SK-N-SH treated with all-trans-retinoic acid at 6 μM for 48 hours (cell line): Measurements from ENCODE around the gene CRYBG3.

Source experiments
- ATAC-seq: fragments of 200-7000 bp; cut with Tn5 transposase; 3 replicates; pipeline ENCODE4 v1.9.1; 2020; ENCODE audit warnings: mild to moderate bottlenecking, moderate library complexity
- ARNTL ChIP-seq: fragments of 450-650 bp; formaldehyde crosslinking; IDR thresholded peaks from 2 replicates; pipeline ENCODE4 v1.5.0; 2020; ENCODE audit warnings: low read depth, mild to moderate bottlenecking, moderate library complexity, borderline replicate concordance
- BACH2 ChIP-seq: fragments of 250-450 bp; sonication (Bioruptor Pico); IDR thresholded peaks from 2 replicates; pipeline ENCODE4 v1.9.0; 2021; ENCODE audit warnings: mild to moderate bottlenecking, borderline replicate concordance
- CSDC2 ChIP-seq: fragments of 250-450 bp; sonication (Bioruptor Pico); IDR thresholded peaks from 2 replicates; pipeline ENCODE4 v1.5.0; 2020; ENCODE audit warnings: mild to moderate bottlenecking, moderate library complexity
- ESRRG ChIP-seq: fragments of 250-450 bp; sonication (Bioruptor Pico); IDR thresholded peaks from 2 replicates; pipeline ENCODE4 v1.6.1; 2021; ENCODE audit warnings: mild to moderate bottlenecking
- GLIS3 ChIP-seq: fragments of 250-450 bp; sonication (Bioruptor Pico); IDR thresholded peaks from 2 replicates; pipeline ENCODE4 v1.5.0; 2020; ENCODE audit warnings: mild to moderate bottlenecking, moderate library complexity
- ISL1 ChIP-seq: fragments of 250-450 bp; sonication (Bioruptor Pico); IDR thresholded peaks from 2 replicates; pipeline ENCODE4 v2.1.2; 2022; ENCODE audit warnings: mild to moderate bottlenecking, moderate library complexity
- OSR1 ChIP-seq: fragments of 250-450 bp; sonication (Bioruptor Pico); IDR thresholded peaks from 2 replicates; pipeline ENCODE4 v1.8.0; 2022; ENCODE audit warnings: moderate library complexity, mild to moderate bottlenecking, inconsistent platforms
- PPARA ChIP-seq: fragments of 250-450 bp; sonication (Bioruptor Pico); IDR thresholded peaks from 2 replicates; pipeline ENCODE4 v1.5.0; 2020; ENCODE audit warnings: mild to moderate bottlenecking, borderline replicate concordance
- RARB ChIP-seq: fragments of 250-450 bp; sonication (Bioruptor Pico); IDR thresholded peaks from 2 replicates; pipeline ENCODE4 v1.8.0; 2021; ENCODE audit warnings: mild to moderate bottlenecking, moderate library complexity
- SNAI2 ChIP-seq: fragments of 250-450 bp; sonication (Bioruptor Pico); IDR thresholded peaks from 2 replicates; pipeline ENCODE4 v1.5.0; 2020; ENCODE audit warnings: mild to moderate bottlenecking, moderate library complexity
- TCF4 ChIP-seq: fragments of 250-450 bp; sonication (Bioruptor Pico); IDR thresholded peaks from 2 replicates; pipeline ENCODE4 v1.8.0; 2021; ENCODE audit warnings: mild to moderate bottlenecking, moderate library complexity, borderline replicate concordance
- TOX ChIP-seq: fragments of 250-450 bp; sonication (Bioruptor Pico); IDR thresholded peaks from 2 replicates; pipeline ENCODE4 v1.8.0; 2021; ENCODE audit warnings: mild to moderate bottlenecking, moderate library complexity, borderline replicate concordance
- ZC3H10 ChIP-seq: fragments of 250-450 bp; sonication (Bioruptor Pico); IDR thresholded peaks from 2 replicates; pipeline ENCODE4 v1.5.1; 2021; ENCODE audit warnings: mild to moderate bottlenecking, moderate library complexity
- ZFP3 ChIP-seq: fragments of 250-450 bp; sonication (Bioruptor Pico); IDR thresholded peaks from 2 replicates; pipeline ENCODE4 v1.5.0; 2020; ENCODE audit warnings: mild to moderate bottlenecking, moderate library complexity
- ZFP30 ChIP-seq: fragments of 450-650 bp; formaldehyde crosslinking; IDR thresholded peaks from 2 replicates; pipeline ENCODE4 v1.5.0; 2022; ENCODE audit warnings: mild to moderate bottlenecking, moderate library complexity
- ZNF565 ChIP-seq: fragments of 450-650 bp; formaldehyde crosslinking; conservative IDR thresholded peaks from 2 replicates; pipeline ENCODE4 v1.5.0; 2020; ENCODE audit warnings: low read depth, mild to moderate bottlenecking, moderate library complexity
- ZNF70 ChIP-seq: fragments of 450-650 bp; formaldehyde crosslinking; IDR thresholded peaks from 2 replicates; pipeline ENCODE4 v1.5.0; 2020; ENCODE audit warnings: mild to moderate bottlenecking, moderate library complexity
- ZNF8 ChIP-seq: fragments of 450-650 bp; formaldehyde crosslinking; IDR thresholded peaks from 2 replicates; pipeline ENCODE4 v1.5.0; 2020; ENCODE audit warnings: mild to moderate bottlenecking, moderate library complexity
- TF ChIP-seq, protein P1 (sequence below): fragments of 250-450 bp; sonication (Bioruptor Pico); IDR thresholded peaks from 2 replicates; pipeline ENCODE4 v1.5.1; 2020; ENCODE audit warnings: low read depth, mild to moderate bottlenecking, moderate library complexity
- TF ChIP-seq, protein P2 (sequence below): fragments of 250-450 bp; sonication (Bioruptor Pico); IDR thresholded peaks from 2 replicates; pipeline ENCODE4 v1.5.0; 2020; ENCODE audit warnings: mild to moderate bottlenecking, moderate library complexity
- TF ChIP-seq, protein P3 (sequence below): fragments of 250-450 bp; sonication (Bioruptor Pico); IDR thresholded peaks from 2 replicates; pipeline ENCODE4 v1.8.0; 2021; ENCODE audit warnings: low read depth, mild to moderate bottlenecking, moderate library complexity, borderline replicate concordance
- TF ChIP-seq, protein P4 (sequence below): fragments of 250-450 bp; sonication (Bioruptor Pico); IDR thresholded peaks from 2 replicates; pipeline ENCODE4 v1.5.1; 2021; ENCODE audit warnings: mild to moderate bottlenecking, moderate library complexity
- TF ChIP-seq, protein P5 (sequence below): fragments of 250-450 bp; sonication (Bioruptor Pico); IDR thresholded peaks from 2 replicates; pipeline ENCODE4 v1.8.0; 2020; ENCODE audit warnings: mild to moderate bottlenecking, moderate library complexity, borderline replicate concordance

CRYBG3 gene

DNA sequence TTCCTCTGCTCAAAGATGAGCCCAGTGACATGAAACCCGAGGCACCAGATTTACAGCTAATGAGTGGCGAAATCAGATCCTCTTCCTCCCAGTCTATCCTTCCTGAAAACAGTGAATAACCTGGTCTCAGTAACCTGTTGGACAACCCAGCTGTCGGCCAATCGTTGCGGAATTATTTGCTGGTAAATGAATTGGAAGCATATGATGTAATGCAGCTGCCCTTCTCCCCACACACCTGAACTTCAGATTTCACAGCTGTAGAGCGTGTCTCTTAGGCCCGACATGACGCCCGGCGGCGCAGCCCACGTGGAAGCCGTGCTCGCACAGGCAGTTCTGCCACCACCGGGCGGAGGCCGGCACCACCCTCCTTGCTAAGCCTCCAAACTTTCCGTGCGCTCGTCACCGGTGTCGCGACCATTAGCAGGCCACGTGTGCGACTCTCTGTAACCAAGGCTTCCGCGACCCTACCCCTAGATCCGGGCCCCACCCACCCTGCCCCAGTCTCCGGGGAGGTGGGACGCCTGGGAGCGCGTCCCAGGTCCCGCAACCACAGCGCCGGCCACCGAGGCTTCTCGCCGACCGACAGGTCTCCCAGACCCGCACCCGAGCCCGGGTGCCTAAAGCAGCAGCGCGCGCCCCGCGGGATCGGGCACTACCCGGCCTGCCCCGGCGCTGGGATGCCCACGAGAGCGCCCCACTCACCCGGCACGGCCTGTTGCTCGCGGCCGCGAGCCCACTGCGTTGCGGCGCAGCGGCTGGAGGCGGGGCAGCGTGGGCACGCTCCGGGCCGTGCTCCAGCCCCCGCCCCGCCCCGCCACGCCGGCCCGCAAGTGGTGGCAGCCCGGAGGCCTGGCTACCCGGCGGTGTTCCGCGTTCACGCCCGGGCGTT is 150.1 kb downstream of the CRYBG3 start, which contains the start of gene RIOX2:
Gene RIOX2 (minus strand): TSS at position 753 of the 889 bp plus-strand sequence. CDS start 4,838 bp downstream, outside the sequence.
- ATAC-seq: peak; percentile 97
- TF ChIP-seq, protein P1, sequence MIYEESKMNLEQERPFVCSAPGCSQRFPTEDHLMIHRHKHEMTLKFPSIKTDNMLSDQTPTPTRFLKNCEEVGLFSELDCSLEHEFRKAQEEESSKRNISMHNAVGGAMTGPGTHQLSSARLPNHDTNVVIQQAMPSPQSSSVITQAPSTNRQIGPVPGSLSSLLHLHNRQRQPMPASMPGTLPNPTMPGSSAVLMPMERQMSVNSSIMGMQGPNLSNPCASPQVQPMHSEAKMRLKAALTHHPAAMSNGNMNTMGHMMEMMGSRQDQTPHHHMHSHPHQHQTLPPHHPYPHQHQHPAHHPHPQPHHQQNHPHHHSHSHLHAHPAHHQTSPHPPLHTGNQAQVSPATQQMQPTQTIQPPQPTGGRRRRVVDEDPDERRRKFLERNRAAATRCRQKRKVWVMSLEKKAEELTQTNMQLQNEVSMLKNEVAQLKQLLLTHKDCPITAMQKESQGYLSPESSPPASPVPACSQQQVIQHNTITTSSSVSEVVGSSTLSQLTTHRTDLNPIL: no peak
- TF ChIP-seq RARB (CRISPR knock-in tag) (no peak), ZNF70 (CRISPR knock-in tag) (no peak), TCF4 (CRISPR knock-in tag) (0 out of 2 replicates have a peak, but pooled peaks have one; percentile 15), ZC3H10 (CRISPR knock-in tag) (no peak), ZNF565 (no peak), GLIS3 (no peak)
- TF ChIP-seq, protein P2, sequence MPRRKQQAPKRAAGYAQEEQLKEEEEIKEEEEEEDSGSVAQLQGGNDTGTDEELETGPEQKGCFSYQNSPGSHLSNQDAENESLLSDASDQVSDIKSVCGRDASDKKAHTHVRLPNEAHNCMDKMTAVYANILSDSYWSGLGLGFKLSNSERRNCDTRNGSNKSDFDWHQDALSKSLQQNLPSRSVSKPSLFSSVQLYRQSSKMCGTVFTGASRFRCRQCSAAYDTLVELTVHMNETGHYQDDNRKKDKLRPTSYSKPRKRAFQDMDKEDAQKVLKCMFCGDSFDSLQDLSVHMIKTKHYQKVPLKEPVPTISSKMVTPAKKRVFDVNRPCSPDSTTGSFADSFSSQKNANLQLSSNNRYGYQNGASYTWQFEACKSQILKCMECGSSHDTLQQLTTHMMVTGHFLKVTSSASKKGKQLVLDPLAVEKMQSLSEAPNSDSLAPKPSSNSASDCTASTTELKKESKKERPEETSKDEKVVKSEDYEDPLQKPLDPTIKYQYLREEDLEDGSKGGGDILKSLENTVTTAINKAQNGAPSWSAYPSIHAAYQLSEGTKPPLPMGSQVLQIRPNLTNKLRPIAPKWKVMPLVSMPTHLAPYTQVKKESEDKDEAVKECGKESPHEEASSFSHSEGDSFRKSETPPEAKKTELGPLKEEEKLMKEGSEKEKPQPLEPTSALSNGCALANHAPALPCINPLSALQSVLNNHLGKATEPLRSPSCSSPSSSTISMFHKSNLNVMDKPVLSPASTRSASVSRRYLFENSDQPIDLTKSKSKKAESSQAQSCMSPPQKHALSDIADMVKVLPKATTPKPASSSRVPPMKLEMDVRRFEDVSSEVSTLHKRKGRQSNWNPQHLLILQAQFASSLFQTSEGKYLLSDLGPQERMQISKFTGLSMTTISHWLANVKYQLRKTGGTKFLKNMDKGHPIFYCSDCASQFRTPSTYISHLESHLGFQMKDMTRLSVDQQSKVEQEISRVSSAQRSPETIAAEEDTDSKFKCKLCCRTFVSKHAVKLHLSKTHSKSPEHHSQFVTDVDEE (CRISPR knock-in tag): peak; percentile 36; the same call in 1 of the 2 replicates

DNA sequence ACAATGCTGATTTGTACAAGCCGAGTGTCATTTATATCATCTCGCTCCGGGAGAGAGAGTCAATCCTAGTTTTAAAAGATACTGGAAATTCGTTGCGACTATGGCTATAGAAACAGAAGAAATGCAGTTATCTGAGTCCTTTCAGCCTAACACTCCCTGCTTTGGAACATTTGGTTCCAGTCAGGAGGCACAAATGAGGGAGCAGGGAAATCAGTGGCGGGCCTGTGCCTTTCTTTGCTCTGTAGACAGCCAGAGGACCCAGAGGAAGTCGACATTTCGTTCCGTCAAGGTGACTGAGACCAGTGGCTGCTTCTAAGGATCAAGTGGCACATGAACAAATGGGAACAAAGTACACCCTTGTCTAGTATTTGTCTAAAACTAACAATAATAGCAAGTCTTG is 151.2 kb downstream of the CRYBG3 start:
- TF ChIP-seq RARB (CRISPR knock-in tag): no peak
- no peak for TF ChIP-seq TOX (CRISPR knock-in tag)
- no peak for TF ChIP-seq ZFP30 (CRISPR knock-in tag)
- TF ChIP-seq PPARA: no peak
- TF ChIP-seq, protein P1: no peak
- no peak for TF ChIP-seq TCF4 (CRISPR knock-in tag)
- TF ChIP-seq ZNF70 (CRISPR knock-in tag): no peak
- no peak for TF ChIP-seq ZNF8 (CRISPR knock-in tag)
- TF ChIP-seq BACH2 (CRISPR knock-in tag): no peak
- no peak for TF ChIP-seq ZFP3 (CRISPR knock-in tag)
- no peak for TF ChIP-seq ARNTL
- TF ChIP-seq OSR1 (CRISPR knock-in tag): no peak
- TF ChIP-seq CSDC2 (CRISPR knock-in tag): no peak
- no peak for TF ChIP-seq ISL1 (CRISPR knock-in tag)
- no peak for TF ChIP-seq GLIS3
- TF ChIP-seq, all 23 proteins: peak for 0
- ATAC-seq: no peak

DNA sequence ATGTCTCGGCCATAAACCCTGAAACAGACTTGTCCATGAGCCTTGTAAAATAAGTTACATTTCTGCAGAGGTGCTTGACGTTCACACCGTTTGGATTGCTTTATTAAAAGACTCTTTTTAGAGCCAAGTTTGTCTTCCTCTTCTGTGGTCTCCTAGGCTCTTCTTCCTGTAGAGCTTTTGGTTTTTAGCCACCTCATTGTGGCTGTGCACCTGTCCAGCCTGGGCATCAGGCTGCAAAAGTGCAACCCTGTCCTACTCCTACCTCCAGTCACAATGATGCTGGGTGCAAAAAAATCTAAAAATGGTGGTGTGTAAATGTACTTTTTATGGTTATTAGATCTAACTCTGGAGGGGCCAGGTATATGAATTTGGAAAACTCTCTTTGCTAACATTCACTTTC is 153.2 kb downstream of the CRYBG3 start:
- ATAC-seq: no peak
- TF ChIP-seq BACH2 (CRISPR knock-in tag): no peak
- no peak for TF ChIP-seq ESRRG (CRISPR knock-in tag)
- TF ChIP-seq, protein P3, sequence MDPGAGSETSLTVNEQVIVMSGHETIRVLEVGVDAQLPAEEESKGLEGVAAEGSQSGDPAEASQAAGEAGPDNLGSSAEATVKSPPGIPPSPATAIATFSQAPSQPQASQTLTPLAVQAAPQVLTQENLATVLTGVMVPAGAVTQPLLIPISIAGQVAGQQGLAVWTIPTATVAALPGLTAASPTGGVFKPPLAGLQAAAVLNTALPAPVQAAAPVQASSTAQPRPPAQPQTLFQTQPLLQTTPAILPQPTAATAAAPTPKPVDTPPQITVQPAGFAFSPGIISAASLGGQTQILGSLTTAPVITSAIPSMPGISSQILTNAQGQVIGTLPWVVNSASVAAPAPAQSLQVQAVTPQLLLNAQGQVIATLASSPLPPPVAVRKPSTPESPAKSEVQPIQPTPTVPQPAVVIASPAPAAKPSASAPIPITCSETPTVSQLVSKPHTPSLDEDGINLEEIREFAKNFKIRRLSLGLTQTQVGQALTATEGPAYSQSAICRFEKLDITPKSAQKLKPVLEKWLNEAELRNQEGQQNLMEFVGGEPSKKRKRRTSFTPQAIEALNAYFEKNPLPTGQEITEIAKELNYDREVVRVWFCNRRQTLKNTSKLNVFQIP: no peak
- no peak for TF ChIP-seq CSDC2 (CRISPR knock-in tag)
- TF ChIP-seq ISL1 (CRISPR knock-in tag): no peak
- no peak for TF ChIP-seq ZNF70 (CRISPR knock-in tag)
- no peak for TF ChIP-seq ZFP30 (CRISPR knock-in tag)
- TF ChIP-seq ZC3H10 (CRISPR knock-in tag): no peak
- TF ChIP-seq, protein P4, sequence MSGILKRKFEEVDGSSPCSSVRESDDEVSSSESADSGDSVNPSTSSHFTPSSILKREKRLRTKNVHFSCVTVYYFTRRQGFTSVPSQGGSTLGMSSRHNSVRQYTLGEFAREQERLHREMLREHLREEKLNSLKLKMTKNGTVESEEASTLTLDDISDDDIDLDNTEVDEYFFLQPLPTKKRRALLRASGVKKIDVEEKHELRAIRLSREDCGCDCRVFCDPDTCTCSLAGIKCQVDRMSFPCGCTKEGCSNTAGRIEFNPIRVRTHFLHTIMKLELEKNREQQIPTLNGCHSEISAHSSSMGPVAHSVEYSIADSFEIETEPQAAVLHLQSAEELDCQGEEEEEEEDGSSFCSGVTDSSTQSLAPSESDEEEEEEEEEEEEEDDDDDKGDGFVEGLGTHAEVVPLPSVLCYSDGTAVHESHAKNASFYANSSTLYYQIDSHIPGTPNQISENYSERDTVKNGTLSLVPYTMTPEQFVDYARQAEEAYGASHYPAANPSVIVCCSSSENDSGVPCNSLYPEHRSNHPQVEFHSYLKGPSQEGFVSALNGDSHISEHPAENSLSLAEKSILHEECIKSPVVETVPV: no peak
- no peak for TF ChIP-seq ZNF565
- TF ChIP-seq, protein P1: no peak
- no peak for TF ChIP-seq ZFP3 (CRISPR knock-in tag)
- TF ChIP-seq GLIS3: no peak
- no peak for TF ChIP-seq ZNF8 (CRISPR knock-in tag)
- no peak for TF ChIP-seq SNAI2 (CRISPR knock-in tag)
- TF ChIP-seq, protein P5, sequence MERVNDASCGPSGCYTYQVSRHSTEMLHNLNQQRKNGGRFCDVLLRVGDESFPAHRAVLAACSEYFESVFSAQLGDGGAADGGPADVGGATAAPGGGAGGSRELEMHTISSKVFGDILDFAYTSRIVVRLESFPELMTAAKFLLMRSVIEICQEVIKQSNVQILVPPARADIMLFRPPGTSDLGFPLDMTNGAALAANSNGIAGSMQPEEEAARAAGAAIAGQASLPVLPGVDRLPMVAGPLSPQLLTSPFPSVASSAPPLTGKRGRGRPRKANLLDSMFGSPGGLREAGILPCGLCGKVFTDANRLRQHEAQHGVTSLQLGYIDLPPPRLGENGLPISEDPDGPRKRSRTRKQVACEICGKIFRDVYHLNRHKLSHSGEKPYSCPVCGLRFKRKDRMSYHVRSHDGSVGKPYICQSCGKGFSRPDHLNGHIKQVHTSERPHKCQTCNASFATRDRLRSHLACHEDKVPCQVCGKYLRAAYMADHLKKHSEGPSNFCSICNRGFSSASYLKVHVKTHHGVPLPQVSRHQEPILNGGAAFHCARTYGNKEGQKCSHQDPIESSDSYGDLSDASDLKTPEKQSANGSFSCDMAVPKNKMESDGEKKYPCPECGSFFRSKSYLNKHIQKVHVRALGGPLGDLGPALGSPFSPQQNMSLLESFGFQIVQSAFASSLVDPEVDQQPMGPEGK (CRISPR knock-in tag): no peak
- no peak for TF ChIP-seq TOX (CRISPR knock-in tag)
- no peak for TF ChIP-seq OSR1 (CRISPR knock-in tag)
